C4-2B (cell line): ENCODE data around the gene NUP205.

Experiments used
- CTCF ChIP-seq: fragments of 450-650 bp; conservative IDR thresholded peaks from 2 replicates; pipeline ENCODE4 v1.5.1; 2017; ENCODE audit warnings: mild to moderate bottlenecking
- ZFX ChIP-seq: fragments of 450-650 bp; IDR thresholded peaks from 2 replicates; pipeline ENCODE4 v1.6.1; 2017

- TF ChIP-seq CTCF (no peak), ZFX (no peak)
Measured at GRCh38 chr7:135536150-135536549, 21.6 kb upstream of the NUP205 start.
